Ovary (tissue), 9 donors: ENCODE data around the gene INCENP. TPM values are rescaled to one million over a fixed set of nuclear protein-coding genes. Genes with fewer than 3 reads are reported as not detected.

Experiments used
- DNase-seq, 5 donors: peaks; one replicate each; pipeline ENCODE4 v3.0.0-alpha.2; 2019 to 2020
- H3K27ac ChIP-seq, 2 donors: fragments of 200-600 bp; one replicate each; pipeline versions ENCODE4 v1.5.1 to v1.8.0; 2019 to 2022
- H3K27me3 ChIP-seq: fragments of 200-600 bp; one replicate; pipeline ENCODE4 v1.8.0; 2022
- H3K36me3 ChIP-seq: fragments of 200-600 bp; sonication (generic); one replicate; pipeline ENCODE4 v1.5.1; 2019
- H3K4me1 ChIP-seq: one replicate; pipeline ENCODE4 v1.8.1; 2013; ENCODE audit warnings: mild to moderate bottlenecking, moderate library complexity; ENCODE audit not compliant: insufficient read depth
- H3K4me3 ChIP-seq: fragments of 200-600 bp; sonication (generic); one replicate; pipeline ENCODE4 v1.5.1; 2017
- H3K9me3 ChIP-seq, 2 donors: fragments of 200-600 bp in 1 of 2; sonication (generic) in 1 of 2; one replicate each; pipeline versions ENCODE4 v1.5.1 to v1.8.1; 2013 to 2019; ENCODE audit warnings: mild to moderate bottlenecking in 1 of 2, moderate library complexity in 1 of 2
- EP300 ChIP-seq: sonication (generic); formaldehyde crosslinking; IDR thresholded peaks from one replicate; pipeline ENCODE4 v1.6.1; 2017; ENCODE audit warnings: antibody characterized with exemption
- POLR2A ChIP-seq: fragments of 450-650 bp; IDR thresholded peaks from one replicate; pipeline ENCODE4 v1.6.1; 2017; ENCODE audit warnings: antibody characterized with exemption, mild to moderate bottlenecking, moderate library complexity
- WGBS, 3 donors: extraction: QIAGEN DNeasy Blood & Tissue Kit in 1 of 3; methylation state at CpG; one replicate each; pipeline versions ENCODE4 v1.1.5 to v1.1.7; 2013 to 2017; 5-methylcytosine and 5-hydroxymethylcytosine counted together
- intact Hi-C, 4 donors: fragments of 100-400 bp; cut with DNase I; formaldehyde crosslinking; loops; one replicate each; pipeline versions ENCODE4 v1.11.0 to v1.15.1; 2022 to 2023
- polyA plus RNA-seq, 2 donors: library from polyadenylated mRNA; stranded (reverse); fragments of 200-250 nt in 1 of 2; fragments of 350-450 nt in 1 of 2; fragmentation: Illumina TruSeq in 1 of 2; extraction: RNeasy Lipid Tissue Mini Kit (QIAGEN cat#74804) in 1 of 2; gene quantifications; one replicate each; pipeline ENCODE4 v1.2.3, GENCODE V29; 2013 to 2014
- total RNA-seq, 7 donors: library from RNA; depleted of rRNA in 2 of 7; stranded (reverse); fragments of >200 nt in 2 of 7; fragmentation: NEBNext Ultra II Directional in 3 of 7; extraction: Animal tissue kit (Norgen Biotek cat#: 25700) in 3 of 7; gene quantifications; one replicate each; pipeline versions ENCODE4 v1.1.0 to v1.2.4, GENCODE V29; 2016 to 2023
- TF ChIP-seq, protein P1 (sequence below), 3 donors: fragments of 450-650 bp in 2 of 3; fragments of 200-600 bp in 1 of 3; IDR thresholded peaks; one replicate each; pipeline versions ENCODE4 v1.5.1 to v1.8.0; 2016 to 2022; ENCODE audit warnings: antibody characterized with exemption in 3 of 3, mild to moderate bottlenecking in 1 of 3
- donor health status: DM: no; HTN: no; CAD: no; lungs with moderate emphysema.
- donor health status: DM: no; HTN: no; CAD: no.
- donor health status: Bipolar disorder and iron deficiency.
- donor health status: DM: yes; HTN: yes; CAD: no.
- donor health status: DM: no; HTN: no; CAD: no.
- donor health status: DM: yes; HTN: yes; CAD: no.

Gene INCENP
- total and polyA plus RNA-seq, 9 donors, result 6.6 to 20.0 (median 14.6) TPM

DNA sequence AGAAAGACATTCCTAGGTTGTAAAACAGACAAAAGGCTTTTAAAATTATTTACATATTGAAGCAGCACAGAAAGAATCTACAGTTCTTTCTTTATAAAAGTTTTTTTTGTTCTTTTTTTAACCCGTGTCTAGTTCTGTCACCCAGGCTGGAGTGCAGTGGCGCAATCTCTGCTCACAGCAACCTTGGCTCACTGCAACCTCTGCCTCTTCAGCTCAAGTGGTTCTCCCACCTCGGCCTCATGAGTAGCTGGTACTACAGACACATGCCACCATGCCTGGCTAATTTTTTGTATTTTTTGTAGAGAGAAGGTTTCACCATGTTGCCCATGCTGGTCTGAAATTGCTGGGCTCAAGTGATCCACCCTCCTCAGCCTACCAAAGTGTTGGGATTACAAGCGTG is 3.8 kb upstream of the INCENP start:
- Histone ChIP-seq H3K4me1 (peaks cover 3% of the 10 kb centered on the region), H3K4me3 (no peak overlapping the region), H3K27ac (no peak overlapping the region), H3K9me3 (no peaks in the 10 kb centered on the region), H3K36me3 (no peaks in the 10 kb centered on the region), H3K27me3 (no peaks in the 10 kb centered on the region)
- intact Hi-C loops, result no loop called here
- WGBS, 3 donors, result 73 to 85% (median 73%) methylated on average over 4 of the region's 4 CpGs
- no peak for DNase-seq
- TF ChIP-seq POLR2A (no peak), EP300 (no peak)
- TF ChIP-seq, protein P1, sequence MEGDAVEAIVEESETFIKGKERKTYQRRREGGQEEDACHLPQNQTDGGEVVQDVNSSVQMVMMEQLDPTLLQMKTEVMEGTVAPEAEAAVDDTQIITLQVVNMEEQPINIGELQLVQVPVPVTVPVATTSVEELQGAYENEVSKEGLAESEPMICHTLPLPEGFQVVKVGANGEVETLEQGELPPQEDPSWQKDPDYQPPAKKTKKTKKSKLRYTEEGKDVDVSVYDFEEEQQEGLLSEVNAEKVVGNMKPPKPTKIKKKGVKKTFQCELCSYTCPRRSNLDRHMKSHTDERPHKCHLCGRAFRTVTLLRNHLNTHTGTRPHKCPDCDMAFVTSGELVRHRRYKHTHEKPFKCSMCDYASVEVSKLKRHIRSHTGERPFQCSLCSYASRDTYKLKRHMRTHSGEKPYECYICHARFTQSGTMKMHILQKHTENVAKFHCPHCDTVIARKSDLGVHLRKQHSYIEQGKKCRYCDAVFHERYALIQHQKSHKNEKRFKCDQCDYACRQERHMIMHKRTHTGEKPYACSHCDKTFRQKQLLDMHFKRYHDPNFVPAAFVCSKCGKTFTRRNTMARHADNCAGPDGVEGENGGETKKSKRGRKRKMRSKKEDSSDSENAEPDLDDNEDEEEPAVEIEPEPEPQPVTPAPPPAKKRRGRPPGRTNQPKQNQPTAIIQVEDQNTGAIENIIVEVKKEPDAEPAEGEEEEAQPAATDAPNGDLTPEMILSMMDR (IDR thresholded peaks at IDR 0.05), result no peak

DNA sequence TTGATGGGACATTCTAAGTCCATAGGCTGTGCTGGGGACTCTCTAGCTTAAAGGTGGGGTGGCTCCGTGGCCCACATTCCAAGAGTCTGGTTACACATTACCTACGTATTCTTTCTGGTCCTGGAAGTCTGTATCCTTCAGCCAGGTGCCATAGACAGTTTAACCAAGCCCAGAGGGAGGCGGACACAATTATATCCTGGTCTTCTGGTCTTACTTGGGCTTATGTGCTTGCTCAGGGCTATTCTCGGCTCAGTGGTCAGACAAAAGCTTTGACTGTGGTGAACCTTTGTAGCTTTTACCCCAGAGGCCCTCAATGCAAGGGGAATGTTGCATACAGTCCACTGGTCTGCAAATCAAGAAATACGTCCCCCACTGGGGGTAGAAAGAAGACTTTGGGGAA is 3.4 kb upstream of the INCENP start:
- Histone ChIP-seq H3K27me3 (no peaks in the 10 kb centered on the region), H3K27ac (no peak overlapping the region), H3K4me3 (no peak overlapping the region), H3K9me3 (no peaks in the 10 kb centered on the region), H3K36me3 (no peaks in the 10 kb centered on the region), H3K4me1 (peaks cover 6% of the 10 kb centered on the region)
- intact Hi-C loops, result no loop called here
- TF ChIP-seq EP300 (no peak), POLR2A (no peak)
- TF ChIP-seq, protein P1 (IDR thresholded peaks at IDR 0.05), result no peak
- whole genome bisulfite sequencing, 3 donors, result 71 to 87% (median 77%) methylated on average over 5 of the region's 5 CpGs
- no peak for DNase-seq

DNA sequence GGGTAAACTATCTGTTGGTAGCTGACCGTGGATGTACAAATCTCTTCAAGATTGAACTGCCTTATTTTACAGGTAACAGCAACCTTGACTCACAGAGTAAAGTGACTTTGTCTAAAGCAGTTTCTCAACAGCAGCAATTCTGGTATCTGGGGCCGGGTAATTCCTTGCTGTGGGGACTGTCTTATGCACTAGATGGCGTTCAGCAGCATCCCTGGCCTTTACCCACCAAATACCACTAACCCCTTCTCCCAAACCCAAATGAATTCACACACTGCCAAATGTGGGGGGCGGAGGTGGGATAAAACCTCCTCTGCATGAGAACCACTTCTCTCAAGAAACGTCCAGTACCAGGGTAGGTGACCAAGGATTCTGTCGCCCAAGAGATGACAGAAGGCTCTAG is 1.7 kb upstream of the INCENP start:
- WGBS, 3 donors, result 52 to 63% (median 60%) methylated on average over 6 of the region's 6 CpGs
- DNase-seq, result no peak

DNA sequence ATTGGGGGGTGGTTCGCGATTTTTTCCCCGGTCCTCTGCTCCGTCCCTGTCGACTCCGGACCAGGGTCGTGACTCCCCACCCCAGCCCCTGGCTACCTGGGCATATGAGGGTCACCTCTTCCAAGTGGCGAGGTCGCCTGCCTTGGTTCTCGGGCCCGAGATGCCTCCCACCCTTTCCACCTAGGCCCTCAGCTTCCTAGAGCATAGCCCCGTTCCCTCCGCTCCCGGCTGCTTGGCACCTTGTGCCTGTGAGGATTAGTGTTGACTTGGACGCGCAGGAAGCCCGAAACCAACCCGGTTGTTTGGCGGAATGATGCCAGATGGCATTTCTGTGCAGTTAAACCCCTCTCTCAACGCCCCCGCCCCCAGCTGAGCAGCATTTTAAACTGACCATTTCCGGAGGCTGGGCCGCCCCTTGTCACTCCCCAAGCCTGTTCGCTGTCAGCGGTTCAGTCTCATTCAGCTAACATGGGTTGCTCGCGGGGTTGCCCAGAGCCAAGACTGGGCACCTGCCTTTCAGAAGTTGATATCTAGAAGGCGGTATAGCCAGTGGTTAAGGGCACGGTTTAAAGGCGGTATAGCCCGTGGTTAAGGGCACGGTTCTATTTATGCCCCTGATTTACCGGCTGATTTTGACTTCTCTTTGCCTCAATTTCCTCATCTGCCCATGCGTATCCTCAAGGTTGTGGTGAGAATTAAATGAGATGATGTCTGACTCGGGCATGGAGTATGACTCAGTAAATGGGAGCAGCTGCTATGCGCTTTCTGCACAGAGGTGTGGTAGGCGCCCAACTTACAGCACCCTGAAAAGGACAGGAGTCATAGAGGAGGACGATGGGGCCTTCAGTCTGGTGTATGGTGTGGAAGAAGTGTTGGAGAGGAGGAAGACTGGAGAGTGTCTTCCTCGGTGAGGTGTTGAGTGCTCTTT is 639 bp downstream of the INCENP start:
- H3K27me3 ChIP-seq, result no peaks in the 10 kb centered on the region
- no peaks in the 10 kb centered on the region for H3K36me3 ChIP-seq
- no peak overlapping the region for H3K27ac ChIP-seq
- TF ChIP-seq EP300 (no peak), POLR2A (no peak)
- TF ChIP-seq, protein P1 (IDR thresholded peaks at IDR 0.05), result no peak
- peaks cover 6% of the 10 kb centered on the region for H3K4me1 ChIP-seq
- 1 to 3% (median 2%) methylated on average over 39 of the region's 39 CpGs for WGBS, 3 donors
- H3K4me3 ChIP-seq, result peak overlapping the region; percentile 70
- no peaks in the 10 kb centered on the region for H3K9me3 ChIP-seq
- intact Hi-C loops, result no loop called here
- peak in 1 of 5 donors; percentile 50 for DNase-seq

More for the DNA sequence above, 1.7 kb upstream of the INCENP start:
- H3K9me3 ChIP-seq, result no peaks in the 10 kb centered on the region
- H3K4me1 ChIP-seq, result peaks cover 6% of the 10 kb centered on the region
- no peak overlapping the region for H3K4me3 ChIP-seq
- intact Hi-C loops, result no loop called here
- no peaks in the 10 kb centered on the region for H3K27me3 ChIP-seq
- no peak overlapping the region for H3K27ac ChIP-seq
- H3K36me3 ChIP-seq, result no peaks in the 10 kb centered on the region
- TF ChIP-seq EP300 (no peak), POLR2A (no peak)
- TF ChIP-seq, protein P1 (IDR thresholded peaks at IDR 0.05), result no peak
